HG03378 (cell line): Measurements from ENCODE around the gene DEFB131B.
"Not testable (repeated sequence)": the region's sequence is repeated elsewhere in the genome, so short reads cannot be mapped to it uniquely, and the experiment has no call there.

Source experiments
- ATAC-seq: cut with Tn5 transposase; IDR thresholded peaks from one replicate; pipeline ENCODE4 v1.9.1; 2021; ENCODE audit warnings: mild to moderate bottlenecking, moderate library complexity; ENCODE audit not compliant: unreplicated experiment

DEFB131B gene, protein sequence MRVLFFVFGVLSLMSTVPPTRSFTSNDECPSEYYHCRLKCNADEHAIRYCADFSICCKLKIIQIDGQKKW

DNA sequence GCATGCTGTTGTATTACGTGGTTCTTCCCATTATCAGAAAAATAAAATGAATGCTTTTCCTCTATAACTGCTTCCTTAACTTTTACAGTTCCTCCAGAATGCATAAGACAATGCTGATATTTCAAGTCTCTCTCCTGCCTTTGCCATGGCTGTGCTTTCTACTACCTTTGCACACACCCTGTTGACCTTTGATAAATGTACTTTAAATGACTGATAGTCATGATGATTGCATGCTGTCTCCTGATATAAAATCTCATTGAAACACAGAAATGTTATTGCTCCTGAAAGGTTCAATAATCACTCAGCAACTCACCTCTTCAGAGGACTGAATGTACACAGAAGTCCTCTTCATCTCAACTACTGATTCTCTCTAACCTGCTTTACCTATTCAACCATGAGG, at the start of gene DEFB131B:
TSS of gene DEFB131B (plus strand) at position 395 of the 400 bp plus-strand sequence. CDS start at position 395, 0 bp downstream.
- not testable (repeated sequence) for ATAC-seq

DNA sequence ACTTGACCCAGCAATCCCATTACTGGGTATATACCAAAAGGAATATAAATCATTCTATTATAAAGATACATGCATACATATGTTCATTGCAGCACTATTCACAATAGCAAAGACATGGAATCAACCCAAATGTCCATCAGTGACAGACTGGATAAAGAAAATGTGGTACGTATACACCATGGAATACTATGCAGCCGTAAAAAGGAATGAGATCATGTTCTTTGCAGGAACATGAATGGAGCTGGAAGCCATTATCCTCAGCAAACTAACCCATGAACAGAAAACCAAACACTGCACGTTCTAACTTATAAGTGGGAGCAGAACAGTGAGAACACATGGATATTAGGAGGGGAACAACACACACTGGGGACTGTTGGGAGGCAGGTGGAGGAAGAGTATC, 49.0 kb upstream of the DEFB131B start:
- ATAC-seq: not testable (repeated sequence)

DNA sequence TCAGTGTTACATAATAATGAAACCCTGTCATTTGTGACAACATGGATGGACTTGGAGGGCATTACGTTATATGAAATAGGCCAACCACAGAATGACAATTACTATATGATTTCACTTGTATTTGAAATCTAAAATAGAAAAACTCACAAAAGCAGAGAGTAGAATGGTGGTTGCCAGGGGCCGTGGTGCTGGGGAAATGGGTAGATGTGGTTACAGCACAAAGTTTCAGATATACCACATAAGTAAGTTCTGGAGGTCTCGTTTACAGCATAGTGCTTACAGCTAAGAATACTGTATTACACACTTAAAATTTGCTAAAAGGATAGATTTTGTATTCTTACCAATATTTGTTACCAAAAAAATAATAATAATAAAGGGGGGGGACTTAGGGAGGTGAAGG, 48.6 kb upstream of the DEFB131B start:
- not testable (repeated sequence) for ATAC-seq

DNA sequence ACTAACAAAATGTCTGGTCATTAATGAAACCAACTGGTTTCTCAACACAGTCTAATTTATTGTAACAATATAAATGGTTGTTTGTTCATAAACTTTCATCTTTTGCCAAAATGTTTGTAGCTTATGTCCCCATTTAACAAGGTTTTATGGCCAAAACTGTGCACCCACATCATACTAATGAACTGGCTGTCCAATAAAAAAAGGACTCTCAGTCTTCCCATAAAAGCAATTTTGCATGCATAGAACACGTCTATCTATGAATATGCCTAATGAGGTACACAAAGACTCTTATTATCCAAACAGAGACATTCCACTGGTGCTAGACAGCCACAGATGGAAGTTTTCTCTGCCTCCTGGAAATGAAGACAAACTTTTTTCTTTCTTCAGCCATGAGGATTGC, 45.4 kb upstream of the DEFB131B start, which contains the start of gene DEFB108B:
TSS of gene DEFB108B (plus strand) at position 390 of the 400 bp plus-strand sequence. CDS start at position 390, 0 bp downstream.
- ATAC-seq: not testable (repeated sequence)

DNA sequence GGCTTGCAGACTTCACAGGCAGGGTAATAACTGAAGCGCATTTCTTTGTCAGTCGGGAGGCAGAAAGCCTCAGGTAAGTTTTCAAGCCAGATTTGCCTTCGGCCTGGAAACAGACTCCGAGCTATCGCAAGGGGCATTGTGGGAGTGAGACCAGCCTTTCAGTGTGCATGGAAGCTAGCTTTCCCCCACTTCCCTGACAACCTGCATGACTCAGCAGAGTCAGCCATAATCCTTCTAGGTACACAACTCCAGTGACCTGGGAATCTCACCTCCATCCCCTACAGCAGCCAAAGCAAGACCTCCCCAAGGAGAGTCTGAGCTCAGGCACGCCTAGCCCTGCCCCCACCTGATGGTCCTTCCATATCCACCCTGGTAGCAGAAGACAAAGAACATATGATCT, 35.5 kb upstream of the DEFB131B start:
- ATAC-seq: not testable (repeated sequence)

DNA sequence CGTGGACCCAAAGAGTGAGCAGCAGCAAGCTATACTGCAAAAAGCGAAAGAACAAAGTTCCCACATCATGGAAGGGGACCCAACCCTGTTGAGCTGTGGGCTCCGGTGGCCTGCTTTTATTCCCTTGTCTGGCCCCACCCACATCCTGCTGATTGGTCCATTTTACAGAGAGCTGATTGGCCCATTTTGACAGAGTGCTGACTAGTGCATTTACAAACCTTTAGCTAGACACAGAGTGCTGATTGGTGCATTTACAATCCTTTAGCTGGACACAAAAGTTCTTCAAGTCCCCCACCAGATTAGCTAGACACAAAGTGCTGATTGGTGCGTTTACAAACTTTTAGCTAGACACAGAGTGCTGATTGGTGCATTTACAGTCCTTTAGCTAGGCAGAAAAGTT, 34.9 kb upstream of the DEFB131B start:
- not testable (repeated sequence) for ATAC-seq

DNA sequence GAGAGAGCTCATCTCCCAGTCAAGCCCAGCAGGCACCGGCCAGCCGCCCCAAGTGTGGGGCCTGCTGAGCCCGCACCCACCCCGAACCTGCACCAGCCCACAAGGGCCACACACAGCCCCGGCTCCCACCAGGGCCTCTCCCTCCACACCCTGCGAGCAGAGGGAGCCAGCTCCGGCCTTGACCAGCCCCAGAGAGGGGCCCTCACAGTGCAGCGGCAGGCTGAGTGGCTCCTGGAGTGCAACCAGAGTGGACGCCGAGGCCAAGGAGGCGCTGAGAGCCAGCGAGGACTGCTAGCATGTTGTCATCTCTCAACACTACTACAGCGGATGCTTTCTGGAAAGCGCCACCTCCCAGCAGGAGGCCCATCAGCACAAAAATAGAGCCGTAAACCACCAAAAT, 34.4 kb upstream of the DEFB131B start:
- no peak for ATAC-seq

DNA sequence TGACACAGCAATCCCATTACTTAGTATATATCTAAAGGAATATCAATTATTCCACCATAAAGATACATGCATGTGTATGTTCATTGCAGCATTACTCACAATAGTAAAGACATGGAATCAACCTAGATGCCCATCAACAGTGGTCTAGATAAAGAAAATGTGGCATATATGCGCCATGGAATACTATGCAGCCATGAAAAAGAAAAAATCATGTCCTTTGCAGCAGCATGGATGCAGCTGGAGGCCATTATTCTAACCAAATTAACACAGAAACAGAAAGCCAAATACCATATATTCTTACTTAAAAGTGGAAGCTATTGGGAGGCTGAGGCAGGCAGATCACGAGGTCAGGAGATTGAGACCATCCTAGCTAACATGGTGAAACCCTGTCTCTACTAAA, 24.4 kb upstream of the DEFB131B start:
- ATAC-seq: not testable (repeated sequence)

DNA sequence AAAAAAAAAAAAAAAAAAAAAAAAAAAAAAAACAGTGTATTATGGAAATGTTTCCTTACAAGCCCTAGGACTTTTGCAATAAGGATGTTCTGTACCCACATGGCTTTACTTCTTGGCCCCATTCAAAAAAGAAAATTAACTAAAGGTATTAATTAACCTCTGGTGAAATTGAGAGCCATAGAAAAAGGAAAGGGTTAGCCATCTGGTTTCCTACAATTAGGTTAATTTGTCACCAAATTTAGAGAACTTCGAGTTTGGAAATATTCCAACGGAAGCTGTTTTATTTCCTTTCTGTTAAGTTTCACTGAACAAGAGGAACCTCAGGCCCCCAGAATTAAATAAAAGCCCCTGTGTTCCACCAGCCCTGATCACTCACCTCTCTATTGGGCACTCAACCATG, 22.4 kb upstream of the DEFB131B start:
- not testable (repeated sequence) for ATAC-seq

DNA sequence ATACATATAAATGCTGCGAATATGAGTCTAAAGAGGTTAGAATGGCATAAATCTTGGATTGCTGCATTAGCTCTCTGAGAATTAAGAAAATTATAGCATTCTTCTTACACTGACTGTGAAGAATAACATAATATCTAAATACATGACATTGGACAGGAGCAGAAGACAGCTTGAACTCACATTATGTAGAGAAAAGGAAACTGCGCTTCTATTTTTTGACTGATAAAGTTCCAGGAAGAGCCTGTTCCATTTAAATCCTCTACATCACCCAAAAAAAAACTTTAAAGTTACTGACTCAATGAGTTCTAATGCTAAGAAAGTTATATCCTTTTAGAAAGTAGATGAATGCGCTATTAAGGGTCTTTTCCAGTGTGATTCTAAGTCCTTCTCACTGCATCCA, 17.4 kb upstream of the DEFB131B start:
- ATAC-seq: not testable (repeated sequence)

DNA sequence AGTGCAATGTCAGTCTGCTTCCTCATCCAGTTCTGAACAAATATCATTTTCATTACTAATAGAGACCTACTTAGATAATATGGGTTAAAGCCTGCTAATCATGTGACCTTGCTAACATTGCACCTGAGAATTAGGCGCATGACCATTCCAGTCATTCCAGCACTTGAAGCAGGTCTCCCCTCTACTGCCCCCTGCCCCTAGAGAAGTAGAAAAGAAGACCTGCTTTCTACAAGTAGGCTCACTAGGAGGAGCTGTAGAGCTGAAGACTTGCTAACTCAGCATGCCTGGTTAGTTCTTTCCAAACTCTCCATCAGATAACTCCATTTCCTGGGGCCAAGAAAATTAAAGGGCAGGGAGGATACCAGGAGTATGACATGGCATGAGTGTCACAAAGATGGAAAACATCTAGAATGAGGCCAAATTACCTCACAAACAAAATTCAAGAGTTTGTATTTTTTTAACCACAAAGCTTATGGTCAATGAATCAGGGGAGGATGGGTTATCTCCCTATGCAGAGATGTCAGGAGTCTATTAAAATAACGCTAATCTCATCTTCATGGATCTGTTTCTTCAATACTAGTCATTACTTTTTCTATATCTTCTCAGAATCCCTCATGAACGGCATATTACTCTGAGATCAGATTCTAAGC, 14.2 kb upstream of the DEFB131B start:
- ATAC-seq: not testable (repeated sequence)

DNA sequence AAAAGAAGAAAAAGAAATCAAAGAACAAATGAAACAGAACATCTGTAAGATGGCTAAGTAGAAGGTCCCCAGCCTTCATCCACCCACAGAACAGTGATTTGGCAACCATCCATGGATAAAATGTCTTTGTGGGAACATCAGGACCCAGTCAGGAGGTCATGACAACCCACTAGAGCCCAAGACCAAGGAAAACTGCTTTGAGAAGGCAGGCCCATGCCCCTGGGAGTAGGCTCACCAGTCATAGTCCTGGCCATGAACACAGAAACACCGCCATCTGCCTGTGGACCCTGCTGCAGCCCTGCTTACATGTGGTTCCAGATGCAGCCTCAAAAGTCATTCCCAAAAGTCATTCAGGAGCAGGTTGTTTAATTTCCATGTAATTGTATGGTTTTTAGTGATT, 11.0 kb upstream of the DEFB131B start:
- ATAC-seq: not testable (repeated sequence)

DNA sequence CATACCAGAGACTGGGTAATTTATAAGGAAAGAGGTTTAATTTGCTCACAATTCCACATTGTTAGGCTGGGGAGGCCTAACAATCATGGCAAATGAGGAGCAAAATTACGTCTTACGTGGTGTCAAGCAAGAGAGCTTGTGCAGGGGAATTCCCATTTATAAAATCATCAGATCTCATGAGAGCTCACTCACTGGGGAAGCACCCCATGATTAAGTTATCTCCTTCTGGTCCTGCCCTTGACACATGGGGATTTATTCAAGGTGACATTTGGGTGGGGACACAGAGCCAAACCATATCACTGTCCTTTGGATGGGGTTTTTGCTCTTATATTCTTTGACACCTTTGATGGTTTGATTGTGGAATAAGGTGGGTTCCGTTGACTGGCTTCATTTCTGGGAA, 8.3 kb upstream of the DEFB131B start:
- not testable (repeated sequence) for ATAC-seq

DNA sequence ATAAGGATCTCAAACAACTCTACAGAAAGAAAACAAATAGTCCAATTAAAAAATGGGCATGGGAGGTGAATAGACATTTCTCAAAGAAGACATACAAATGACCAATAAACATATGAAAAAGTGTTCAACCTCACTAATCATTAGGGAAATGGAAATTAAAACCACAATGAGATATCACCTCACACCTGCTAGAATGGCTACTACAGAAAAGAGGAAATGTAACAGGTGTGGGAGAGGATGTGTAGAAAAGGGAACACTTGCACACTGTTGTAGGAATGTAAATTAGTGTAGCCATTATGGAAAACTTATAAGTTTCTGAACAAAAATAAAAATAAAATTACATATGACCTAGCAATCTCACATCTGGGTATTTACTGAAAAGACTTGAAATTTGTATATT, 7.6 kb upstream of the DEFB131B start:
- not testable (repeated sequence) for ATAC-seq

DNA sequence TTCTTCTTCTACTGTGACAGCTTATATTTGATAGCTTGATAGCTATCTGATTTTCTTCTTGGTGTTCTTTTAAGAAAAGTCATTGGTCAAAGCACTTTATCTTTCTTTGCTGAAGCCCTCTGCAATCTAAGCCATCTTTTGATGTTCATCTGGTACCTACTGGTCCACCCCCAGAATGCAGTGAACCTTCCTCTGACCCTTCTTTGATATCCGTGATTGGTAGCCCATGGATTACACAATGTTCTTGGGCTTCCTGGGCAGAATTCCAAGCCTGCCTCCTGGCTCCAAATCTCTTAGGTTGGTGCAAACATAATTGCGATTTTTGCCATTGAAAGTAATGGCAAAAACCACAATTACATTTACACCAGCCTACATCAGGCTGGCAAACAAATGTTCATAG, 2.0 kb upstream of the DEFB131B start:
- not testable (repeated sequence) for ATAC-seq

DNA sequence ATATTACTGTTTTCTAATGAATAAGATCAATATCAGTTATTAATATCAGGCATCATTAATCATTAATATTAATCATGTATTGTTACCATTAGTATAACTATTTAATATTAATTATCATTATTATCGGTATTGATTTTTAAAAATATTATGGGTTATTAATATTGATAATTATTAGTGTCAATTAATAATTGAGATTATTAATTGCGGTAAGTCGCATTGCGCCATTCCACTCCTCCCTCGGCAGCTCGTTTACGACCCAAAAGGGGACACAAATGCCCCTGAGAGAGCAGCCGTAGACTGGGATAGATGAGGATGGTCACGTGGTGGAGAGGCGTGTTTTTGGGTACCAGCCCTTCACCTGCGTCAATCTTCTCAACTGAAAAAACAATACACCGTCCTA, 7.6 kb downstream of the DEFB131B start:
- not testable (repeated sequence) for ATAC-seq

DNA sequence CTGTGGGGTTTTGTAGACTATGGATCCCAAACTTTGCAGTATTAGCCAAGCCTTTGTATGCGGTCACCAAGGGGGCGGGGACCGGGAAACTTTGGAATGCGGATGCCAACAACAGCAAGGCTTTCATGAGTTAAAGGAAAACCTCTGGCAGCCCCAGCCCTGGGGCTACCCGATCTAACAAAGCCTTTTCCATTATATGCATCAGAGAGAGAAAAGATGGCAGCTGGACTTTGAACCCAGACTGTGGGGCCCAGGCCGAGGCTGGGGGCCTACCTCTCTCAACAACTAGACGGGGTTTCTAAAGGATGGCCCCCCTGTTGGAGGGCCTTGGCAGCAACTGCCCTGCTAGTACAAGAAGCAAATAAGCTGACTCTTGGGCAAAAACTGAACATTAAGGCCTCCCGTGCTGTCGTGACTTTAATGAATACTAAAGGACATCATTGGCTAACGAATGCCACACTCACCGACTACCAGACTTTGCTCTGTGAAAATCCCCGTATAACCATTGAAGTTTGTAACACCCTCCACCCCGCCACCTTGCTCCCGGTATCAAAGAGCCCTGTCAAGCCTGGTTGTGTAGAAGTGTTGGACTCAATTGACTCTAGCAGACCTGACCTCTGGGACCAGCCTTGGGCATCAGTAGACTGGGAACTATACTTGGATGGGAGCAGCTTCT, 10.2 kb downstream of the DEFB131B start:
- not testable (repeated sequence) for ATAC-seq

DNA sequence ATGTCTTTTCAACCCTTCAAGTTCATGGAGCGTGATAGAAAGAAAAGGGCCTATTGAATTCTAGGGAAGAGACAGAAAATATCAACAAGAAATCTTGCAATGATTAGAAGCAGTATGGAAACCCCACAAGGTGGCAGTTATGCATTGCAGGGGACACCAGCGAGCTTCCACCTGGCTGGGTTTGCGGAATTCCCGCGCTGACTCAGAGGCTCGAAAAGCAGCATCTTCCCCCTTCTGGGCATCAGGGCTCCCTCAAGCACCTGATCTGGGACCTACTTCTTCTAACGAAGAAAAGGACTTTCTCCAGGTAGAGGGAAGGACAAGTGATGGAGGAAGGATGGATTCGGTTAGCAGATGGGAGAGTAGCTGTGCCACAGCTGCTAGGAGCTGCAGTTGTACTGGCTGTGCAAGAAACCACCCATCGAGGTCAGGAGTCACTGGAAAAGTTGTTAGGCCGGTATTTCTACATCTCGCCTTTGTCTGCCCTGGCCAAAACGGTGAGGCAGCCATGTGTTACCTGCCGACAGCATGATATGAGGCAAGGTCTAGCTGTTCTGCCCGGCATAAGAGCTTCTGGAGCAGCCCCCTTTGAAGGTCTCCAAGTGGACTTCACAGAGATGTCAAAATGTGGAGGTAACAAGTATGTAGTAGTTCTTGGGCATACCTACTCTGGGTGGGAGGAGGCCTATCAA, 11.1 kb downstream of the DEFB131B start:
- not testable (repeated sequence) for ATAC-seq

DNA sequence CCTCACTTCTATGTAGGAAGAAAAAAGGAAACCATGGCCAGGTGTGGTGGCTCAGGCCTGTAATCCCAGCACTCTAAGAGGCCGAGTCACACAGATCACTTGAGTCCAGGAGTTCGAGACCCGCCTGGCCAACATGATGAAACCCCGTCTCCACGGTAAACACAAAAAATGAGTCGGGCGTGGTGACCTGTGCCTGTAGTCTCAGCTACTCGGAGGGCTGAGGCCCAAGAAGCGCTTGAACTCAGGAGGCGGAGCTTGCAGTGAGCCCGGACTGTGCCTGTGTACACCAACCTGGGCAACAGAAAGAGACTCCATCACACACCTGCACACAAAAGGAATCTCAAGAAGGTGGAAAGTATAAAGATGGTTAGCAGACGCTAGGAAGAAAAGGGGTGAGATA, 17.7 kb downstream of the DEFB131B start:
- no peak for ATAC-seq

DNA sequence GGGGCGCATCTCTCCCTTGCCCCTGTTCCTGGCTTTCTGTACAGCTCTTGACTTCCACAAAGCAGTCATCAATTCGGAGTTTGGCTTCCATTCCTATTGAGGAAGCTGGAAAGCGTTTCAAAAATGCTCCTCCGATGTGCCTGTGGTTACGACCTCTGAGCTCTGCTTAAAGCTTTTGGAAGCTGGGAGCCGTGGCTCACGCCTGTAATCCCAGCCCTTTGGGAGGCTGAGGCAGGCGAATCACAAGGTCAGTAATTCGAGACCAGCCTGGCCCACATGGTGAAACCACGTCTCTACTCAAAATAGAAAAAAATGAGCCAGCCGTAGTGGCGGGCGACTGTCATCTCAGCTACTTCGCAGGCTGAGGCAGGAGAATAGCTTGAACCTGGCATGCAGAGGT, 22.9 kb downstream of the DEFB131B start:
- ATAC-seq: not testable (repeated sequence)

DNA sequence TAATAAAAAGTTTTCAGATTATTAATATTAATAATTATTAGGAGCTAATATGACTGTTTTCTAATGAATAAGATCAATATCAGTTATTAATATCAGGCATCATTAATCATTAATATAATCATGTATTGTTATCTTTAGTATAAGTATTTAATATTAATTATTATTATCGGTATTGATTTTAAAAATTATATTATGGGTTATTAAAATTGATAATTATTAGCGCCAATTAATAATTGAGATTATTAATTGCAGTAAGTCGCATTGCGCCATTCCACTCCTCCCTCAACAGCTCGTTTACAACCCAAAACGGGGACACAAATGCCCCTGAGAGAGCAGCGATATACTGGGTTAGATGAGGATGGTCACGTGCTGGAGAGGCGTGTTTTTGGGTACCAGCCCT, 30.0 kb downstream of the DEFB131B start:
- ATAC-seq: no peak
